Measurements from ENCODE around the gene ZNF70.

Gene ZNF70

GRCh38 chr22:23705358-23705757 is 45.6 kb downstream of the ZNF70 start:
- Histone ChIP-seq H3K9me2 (replicated peaks; ENCODE audit: control insufficient read depth, low read length) (no peaks in the 10 kb centered on the region), H3K27me3 (ENCODE audit: control insufficient read depth, low read length) (no peaks in the 10 kb centered on the region), H4K20me1 (ENCODE audit: control insufficient read depth, insufficient read depth, low read depth, low read length) (peaks cover 5% of the 10 kb centered on the region; the same call in 1 of the 2 replicates), H3K4me3 (ENCODE audit: low read length) (no peak overlapping the region), H3K36me3 (ENCODE audit: control insufficient read depth, low read length) (peaks cover 99% of the 10 kb centered on the region), H3K27ac (ENCODE audit: low read depth, low read length) (no peak overlapping the region), H3K9me3 (ENCODE audit: control insufficient read depth, insufficient read depth, low read length) (no peaks in the 10 kb centered on the region), H3F3A (ENCODE audit: control insufficient read depth, insufficient read depth) (no peaks in the 10 kb centered on the region), H3K79me2 (ENCODE audit: control insufficient read depth, low read length) (peaks cover 53% of the 10 kb centered on the region), H3K4me1 (ENCODE audit: control insufficient read depth, low read length) (no peaks in the 10 kb centered on the region), H3K4me2 (ENCODE audit: low read length) (no peak overlapping the region)
- TF ChIP-seq, protein P1, sequence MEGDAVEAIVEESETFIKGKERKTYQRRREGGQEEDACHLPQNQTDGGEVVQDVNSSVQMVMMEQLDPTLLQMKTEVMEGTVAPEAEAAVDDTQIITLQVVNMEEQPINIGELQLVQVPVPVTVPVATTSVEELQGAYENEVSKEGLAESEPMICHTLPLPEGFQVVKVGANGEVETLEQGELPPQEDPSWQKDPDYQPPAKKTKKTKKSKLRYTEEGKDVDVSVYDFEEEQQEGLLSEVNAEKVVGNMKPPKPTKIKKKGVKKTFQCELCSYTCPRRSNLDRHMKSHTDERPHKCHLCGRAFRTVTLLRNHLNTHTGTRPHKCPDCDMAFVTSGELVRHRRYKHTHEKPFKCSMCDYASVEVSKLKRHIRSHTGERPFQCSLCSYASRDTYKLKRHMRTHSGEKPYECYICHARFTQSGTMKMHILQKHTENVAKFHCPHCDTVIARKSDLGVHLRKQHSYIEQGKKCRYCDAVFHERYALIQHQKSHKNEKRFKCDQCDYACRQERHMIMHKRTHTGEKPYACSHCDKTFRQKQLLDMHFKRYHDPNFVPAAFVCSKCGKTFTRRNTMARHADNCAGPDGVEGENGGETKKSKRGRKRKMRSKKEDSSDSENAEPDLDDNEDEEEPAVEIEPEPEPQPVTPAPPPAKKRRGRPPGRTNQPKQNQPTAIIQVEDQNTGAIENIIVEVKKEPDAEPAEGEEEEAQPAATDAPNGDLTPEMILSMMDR (IDR thresholded peaks at IDR 0.05; ENCODE audit: low read depth, low read length, poor library complexity, severe bottlenecking), result no peak
- TF ChIP-seq EZH2phosphoT487 (IDR thresholded peaks at IDR 0.05; ENCODE audit: borderline replicate concordance, low read length), result no peak

GRCh38 chr22:23704829-23705228 is 46.1 kb downstream of the ZNF70 start:
- Histone ChIP-seq H3F3A (ENCODE audit: control insufficient read depth, insufficient read depth) (no peaks in the 10 kb centered on the region), H4K20me1 (ENCODE audit: control insufficient read depth, insufficient read depth, low read depth, low read length) (peaks cover 5% of the 10 kb centered on the region; the same call in 1 of the 2 replicates), H3K9me2 (replicated peaks; ENCODE audit: control insufficient read depth, low read length) (no peaks in the 10 kb centered on the region), H3K9me3 (ENCODE audit: control insufficient read depth, insufficient read depth, low read length) (no peaks in the 10 kb centered on the region), H3K79me2 (ENCODE audit: control insufficient read depth, low read length) (peaks cover 53% of the 10 kb centered on the region), H3K4me3 (ENCODE audit: low read length) (no peak overlapping the region), H3K27ac (ENCODE audit: low read depth, low read length) (no peak overlapping the region), H3K27me3 (ENCODE audit: control insufficient read depth, low read length) (no peaks in the 10 kb centered on the region), H3K4me2 (ENCODE audit: low read length) (no peak overlapping the region), H3K36me3 (ENCODE audit: control insufficient read depth, low read length) (peaks cover 99% of the 10 kb centered on the region), H3K4me1 (ENCODE audit: control insufficient read depth, low read length) (no peaks in the 10 kb centered on the region)
- TF ChIP-seq, protein P1 (IDR thresholded peaks at IDR 0.05; ENCODE audit: low read depth, low read length, poor library complexity, severe bottlenecking), result no peak
- TF ChIP-seq EZH2phosphoT487 (IDR thresholded peaks at IDR 0.05; ENCODE audit: borderline replicate concordance, low read length), result no peak

- H3K79me2 ChIP-seq (ENCODE audit: control insufficient read depth, low read length), result peaks cover 53% of the 10 kb centered on the region
- no peak overlapping the region for H3K4me3 ChIP-seq (ENCODE audit: low read length)
- H3K36me3 ChIP-seq (ENCODE audit: control insufficient read depth, low read length), result peaks cover 99% of the 10 kb centered on the region
These were observed 46.9 kb downstream of the ZNF70 start for GRCh38 chr22:23704062-23704461.

More at GRCh38 chr22:23704062-23704461, 46.9 kb downstream of the ZNF70 start:
- TF ChIP-seq, protein P1 (IDR thresholded peaks at IDR 0.05; ENCODE audit: low read depth, low read length, poor library complexity, severe bottlenecking), result no peak
- no peak for TF ChIP-seq EZH2phosphoT487 (IDR thresholded peaks at IDR 0.05; ENCODE audit: borderline replicate concordance, low read length)
- peaks cover 5% of the 10 kb centered on the region; the same call in 1 of the 2 replicates for H4K20me1 ChIP-seq (ENCODE audit: control insufficient read depth, insufficient read depth, low read depth, low read length)
- H3K4me2 ChIP-seq (ENCODE audit: low read length), result no peak overlapping the region
- no peaks in the 10 kb centered on the region for H3K9me3 ChIP-seq (ENCODE audit: control insufficient read depth, insufficient read depth, low read length)
- no peaks in the 10 kb centered on the region; the same call in 1 of the 2 replicates for H3F3A ChIP-seq (ENCODE audit: control insufficient read depth, insufficient read depth)
- H3K9me2 ChIP-seq (replicated peaks; ENCODE audit: control insufficient read depth, low read length), result no peaks in the 10 kb centered on the region
- no peaks in the 10 kb centered on the region for H3K27me3 ChIP-seq (ENCODE audit: control insufficient read depth, low read length)
- H3K4me1 ChIP-seq (ENCODE audit: control insufficient read depth, low read length), result no peaks in the 10 kb centered on the region
- H3K27ac ChIP-seq (ENCODE audit: low read depth, low read length), result no peak overlapping the region
